Epithelial cell of prostate (primary cell): ENCODE data around the gene SLC47A2.

Experiments
- DNase-seq: peaks from one replicate; pipeline ENCODE4 v3.0.0-alpha.2; 2011; ENCODE audit warnings: low read depth, low spot score
- H3K27ac ChIP-seq: fragments of 450-650 bp; 2 replicates; pipeline ENCODE4 v1.5.1; 2017; ENCODE audit warnings: mild to moderate bottlenecking

SLC47A2 gene

GRCh38 chr17:19729900-19730299, 13.5 kb upstream of the SLC47A2 start:
- DNase-seq, result no peak
- no peak overlapping the region for H3K27ac ChIP-seq

GRCh38 chr17:19728084-19728495, 11.7 kb upstream of the SLC47A2 start:
- DNase-seq, result peak; percentile 41
- H3K27ac ChIP-seq, result peak overlapping the region; percentile 69

- DNase-seq, result peak; percentile 46
- peak overlapping the region; percentile 69 for H3K27ac ChIP-seq
These were observed 11.2 kb upstream of the SLC47A2 start for GRCh38 chr17:19727501-19728078.

DNA sequence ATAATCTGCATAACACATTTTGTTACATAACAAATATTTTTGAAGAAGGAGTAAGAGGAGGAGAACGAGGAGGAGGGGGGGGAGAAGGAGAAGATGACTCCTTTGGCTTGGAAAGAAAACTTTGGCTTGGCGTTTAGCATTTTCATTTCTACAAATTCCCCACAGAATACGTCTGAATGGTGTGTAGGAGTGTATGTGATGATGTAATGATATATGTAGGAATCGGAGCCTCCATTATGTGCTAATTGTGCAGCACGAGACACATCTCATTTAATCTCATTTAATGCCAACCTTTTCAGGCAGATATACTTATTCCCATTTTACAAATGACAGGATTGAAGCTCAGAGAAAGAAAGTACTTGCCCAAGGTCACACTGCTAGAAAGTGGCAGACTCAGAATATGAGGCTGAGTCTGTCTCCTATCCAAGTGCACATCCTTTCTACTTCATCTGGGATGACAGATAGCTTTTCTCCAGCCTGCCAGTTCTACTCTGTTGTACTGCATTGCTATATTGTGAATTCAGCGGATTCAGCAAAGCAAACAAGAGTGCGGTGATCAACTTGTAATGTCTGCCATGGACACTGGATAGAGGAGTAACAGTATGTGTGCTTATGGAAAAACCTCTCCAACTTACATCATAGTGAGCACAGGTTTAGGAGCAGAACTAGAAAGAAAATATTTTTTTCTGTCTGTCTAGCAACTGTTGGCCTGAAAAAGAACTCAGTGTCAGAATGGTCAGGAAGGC, 10.4 kb upstream of the SLC47A2 start:
- no peak for DNase-seq
- H3K27ac ChIP-seq, result peak overlapping the region; percentile 69

- H3K27ac ChIP-seq, result peak overlapping the region; percentile 76
These were observed 9.1 kb upstream of the SLC47A2 start for GRCh38 chr17:19725486-19725885.

DNA sequence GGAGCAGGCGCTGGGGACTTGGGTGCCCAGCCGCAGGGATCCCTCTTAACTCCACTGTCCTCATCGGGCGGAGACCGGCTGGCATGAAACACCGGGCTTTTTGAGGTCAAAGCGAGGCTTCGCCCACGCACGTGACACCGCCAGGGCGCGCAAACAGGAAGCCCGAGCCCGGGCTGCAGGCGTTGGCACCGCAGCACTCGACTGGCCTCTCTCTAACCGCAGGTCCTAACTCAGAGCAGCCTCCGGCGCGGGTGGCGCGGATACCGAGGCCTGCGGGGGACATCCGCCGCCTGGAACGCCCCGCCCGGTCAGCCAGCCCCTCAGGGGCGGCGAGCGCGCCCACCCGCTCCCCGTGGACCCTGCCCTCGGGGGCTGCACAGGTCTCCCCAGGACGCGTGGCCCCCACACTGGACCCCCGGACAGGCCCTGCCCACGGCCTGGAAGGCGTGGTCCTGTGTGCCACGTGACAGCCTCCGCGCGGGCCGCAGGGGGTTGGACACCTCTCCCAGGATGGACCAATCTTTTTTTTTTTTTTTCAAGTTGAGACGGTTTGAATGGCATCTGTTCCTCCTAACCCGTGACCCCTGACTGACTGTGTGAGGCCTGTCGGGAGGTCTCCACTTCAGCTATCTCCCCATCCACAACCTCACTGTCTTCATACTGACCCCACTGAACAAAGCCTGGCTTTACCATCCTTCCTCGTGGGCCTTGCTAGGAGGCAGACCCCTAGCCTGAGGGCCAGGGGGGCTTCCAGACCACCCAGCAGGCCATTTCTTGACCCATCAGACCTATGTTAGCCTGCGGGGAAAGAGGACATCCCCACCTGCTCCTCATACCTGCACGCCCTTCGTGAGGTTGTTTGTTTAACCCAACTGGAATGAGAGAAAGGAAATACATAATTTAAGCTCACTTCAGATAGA, 8.4 kb upstream of the SLC47A2 start:
- H3K27ac ChIP-seq, result peak overlapping the region; percentile 76

More at GRCh38 chr17:19725486-19725885, 9.1 kb upstream of the SLC47A2 start:
- DNase-seq, result no peak

GRCh38 chr17:19723964-19724363, 7.6 kb upstream of the SLC47A2 start:
- peak; percentile 64 for DNase-seq
- peak overlapping the region; percentile 76 for H3K27ac ChIP-seq

More for the DNA sequence above, 8.4 kb upstream of the SLC47A2 start:
- no peak for DNase-seq

DNA sequence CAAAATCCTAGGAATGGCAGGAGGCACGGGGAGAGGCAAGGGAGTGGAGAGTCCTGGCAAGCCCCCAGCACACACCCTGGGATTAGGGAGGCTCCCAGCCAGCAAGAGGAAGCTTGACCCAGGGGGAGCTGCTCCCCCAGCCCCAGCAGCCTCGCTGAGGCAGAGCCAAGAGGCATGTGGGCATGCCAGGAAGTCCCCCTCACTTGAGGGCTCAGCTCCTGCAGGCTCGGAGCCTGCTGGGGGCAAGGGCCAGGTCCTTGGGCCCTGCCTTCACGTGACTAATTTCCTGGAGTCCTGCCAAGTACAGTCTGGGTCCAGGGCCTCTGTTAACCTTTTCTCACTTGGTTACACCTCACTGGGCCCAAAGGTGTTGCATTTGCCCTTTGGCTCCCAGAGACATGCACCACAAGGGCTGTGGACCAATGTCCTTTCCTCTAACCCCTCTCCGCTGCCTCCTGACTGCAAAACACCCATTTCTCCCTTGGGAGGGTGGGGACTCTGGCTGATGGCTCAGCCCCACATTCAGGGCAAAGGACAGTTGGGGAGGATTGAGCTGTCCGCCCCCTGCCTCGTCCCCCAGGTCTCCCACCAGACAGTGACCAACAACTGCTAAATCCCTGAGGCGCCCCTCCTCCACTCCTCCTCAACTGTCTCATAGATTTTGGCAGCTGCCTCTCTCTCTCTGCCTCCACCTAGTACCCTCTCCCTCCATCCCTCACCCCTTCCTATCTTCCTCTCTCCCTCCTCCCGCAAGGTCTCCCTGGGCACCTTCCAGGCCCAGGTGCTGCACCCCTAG, 4.4 kb upstream of the SLC47A2 start:
- H3K27ac ChIP-seq, result no peak overlapping the region
- DNase-seq, result no peak

- no peak for DNase-seq
- no peak overlapping the region for H3K27ac ChIP-seq
These were observed 3.8 kb upstream of the SLC47A2 start for GRCh38 chr17:19720210-19720475.

DNA sequence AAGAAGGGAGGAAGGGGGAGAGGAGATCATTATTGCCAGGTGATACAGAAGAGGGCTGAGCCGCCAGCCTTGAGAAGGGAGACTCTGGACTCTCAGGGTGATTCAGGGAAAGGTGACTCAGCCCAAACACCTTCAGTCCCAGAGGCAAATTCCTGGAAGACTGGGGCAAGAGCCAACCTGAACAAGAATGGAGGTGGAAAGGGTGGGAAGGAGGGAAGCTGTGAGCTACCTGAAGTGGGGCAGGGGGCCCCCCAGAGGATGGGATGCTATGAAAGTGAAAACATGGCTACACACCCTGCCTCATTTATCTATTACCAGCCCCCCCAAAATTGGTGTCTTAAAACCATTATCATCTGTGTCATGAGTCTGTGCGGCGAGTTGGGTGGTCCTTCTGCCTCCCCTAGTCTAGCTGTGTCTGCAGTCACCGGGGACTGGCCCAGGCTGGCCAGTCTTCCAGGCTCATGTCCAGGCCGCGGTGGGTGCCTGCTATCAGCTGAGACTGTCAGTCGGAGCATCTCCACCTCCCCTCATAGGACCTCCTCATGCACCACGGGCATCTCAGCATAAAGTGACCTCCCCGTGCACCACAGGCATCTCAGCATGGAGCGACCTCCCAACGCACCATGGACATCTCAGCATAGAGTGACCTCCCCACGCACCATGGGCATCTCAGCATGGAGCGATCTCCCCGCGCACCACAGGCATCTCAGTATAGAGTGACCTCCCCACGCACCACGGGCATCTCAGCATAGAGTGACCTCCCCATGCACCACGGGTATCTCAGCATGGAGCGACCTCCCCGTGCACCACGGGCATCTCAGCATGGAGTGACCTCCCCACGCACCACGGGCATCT, 3.2 kb upstream of the SLC47A2 start:
- DNase-seq, result peak; percentile 50
- peak overlapping the region; percentile 52 for H3K27ac ChIP-seq

GRCh38 chr17:19718613-19719354, 2.4 kb upstream of the SLC47A2 start:
- peak overlapping the region; percentile 52 for H3K27ac ChIP-seq
- DNase-seq, result no peak

DNA sequence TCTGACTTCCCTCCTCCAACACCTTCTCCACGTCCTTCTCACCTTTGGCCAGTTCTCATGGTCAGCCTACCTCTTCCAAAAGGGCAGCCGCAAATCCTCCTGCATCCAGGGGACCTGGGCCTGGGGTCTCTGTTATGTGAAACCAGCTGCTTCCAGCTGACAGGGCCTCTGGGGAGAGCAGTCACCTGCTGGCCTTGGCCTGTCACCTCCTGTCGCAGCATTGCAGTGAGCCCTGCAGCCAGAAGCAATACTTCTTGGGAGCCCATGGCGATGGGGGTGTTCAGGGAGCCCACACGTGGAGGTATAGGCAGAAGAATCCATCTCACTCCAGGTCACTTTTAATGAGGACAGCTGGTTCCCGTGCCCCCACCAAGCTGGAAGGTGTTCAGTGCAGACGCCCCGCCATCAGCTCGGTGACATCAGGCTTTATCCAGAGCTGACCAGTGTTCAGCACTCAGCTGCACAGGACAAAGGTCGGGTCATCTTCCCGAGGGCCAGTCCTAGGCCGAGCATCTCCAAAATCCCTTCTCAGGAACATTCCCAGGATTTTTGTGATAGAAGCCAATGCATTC, 1.7 kb upstream of the SLC47A2 start:
- no peak for DNase-seq
- H3K27ac ChIP-seq, result no peak overlapping the region

GRCh38 chr17:19717411-19717908, 1.1 kb upstream of the SLC47A2 start:
- no peak for DNase-seq
- no peak overlapping the region for H3K27ac ChIP-seq

- no peak for DNase-seq
- H3K27ac ChIP-seq, result no peak overlapping the region
These were observed 612 bp upstream of the SLC47A2 start for GRCh38 chr17:19717031-19717360.

GRCh38 chr17:19714542-19715411, 1.6 kb downstream of the SLC47A2 start:
- no peak for DNase-seq
- H3K27ac ChIP-seq, result no peak overlapping the region

DNA sequence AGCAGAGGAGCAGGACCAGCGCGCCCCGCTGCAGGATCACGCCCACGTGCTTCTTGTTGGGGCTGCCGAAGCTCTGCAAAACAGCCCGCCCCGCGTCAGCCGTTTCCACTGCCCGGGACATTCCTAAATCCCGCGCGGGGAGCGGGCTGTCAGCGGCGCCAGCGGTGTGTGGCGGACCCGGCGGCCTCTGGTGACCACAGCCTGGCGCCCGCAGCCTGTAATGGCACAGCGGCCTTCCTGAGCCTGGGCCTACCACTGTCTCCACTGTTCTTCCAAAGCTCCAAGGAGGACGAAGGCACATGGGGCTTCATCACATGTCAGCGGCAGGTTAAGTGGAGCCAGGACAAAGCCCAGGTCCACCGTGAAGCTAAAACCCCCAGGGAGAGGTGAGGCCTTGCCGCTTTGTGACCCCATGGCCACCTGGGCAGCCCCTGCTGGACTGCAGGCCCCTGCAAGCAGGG, 2.5 kb downstream of the SLC47A2 start:
- no peak overlapping the region for H3K27ac ChIP-seq
- DNase-seq, result no peak

- no peak for DNase-seq
- H3K27ac ChIP-seq, result no peak overlapping the region
These were observed 2.9 kb downstream of the SLC47A2 start for GRCh38 chr17:19713462-19713861.
